Prostate gland (tissue), 2 donors: Measurements from ENCODE around the gene ASGR2.

Experiments
- POLR2A ChIP-seq: fragments of 450-650 bp; IDR thresholded peaks from one replicate; pipeline ENCODE4 v1.6.1; 2016; ENCODE audit warnings: antibody characterized with exemption, mild to moderate bottlenecking
- TF ChIP-seq, protein P1 (sequence below), 4 experiments: fragments of 200-600 bp in 2 of 4; fragments of 450-650 bp in 2 of 4; sonication (generic) in 2 of 4; IDR thresholded peaks; 1 replicate in 3 of 4; 2 replicates in 1 of 4; pipeline ENCODE4 v1.5.1; 2016 to 2019; ENCODE audit warnings: antibody characterized with exemption in 4 of 4, mild to moderate bottlenecking in 2 of 4, moderate library complexity in 2 of 4

DNA sequence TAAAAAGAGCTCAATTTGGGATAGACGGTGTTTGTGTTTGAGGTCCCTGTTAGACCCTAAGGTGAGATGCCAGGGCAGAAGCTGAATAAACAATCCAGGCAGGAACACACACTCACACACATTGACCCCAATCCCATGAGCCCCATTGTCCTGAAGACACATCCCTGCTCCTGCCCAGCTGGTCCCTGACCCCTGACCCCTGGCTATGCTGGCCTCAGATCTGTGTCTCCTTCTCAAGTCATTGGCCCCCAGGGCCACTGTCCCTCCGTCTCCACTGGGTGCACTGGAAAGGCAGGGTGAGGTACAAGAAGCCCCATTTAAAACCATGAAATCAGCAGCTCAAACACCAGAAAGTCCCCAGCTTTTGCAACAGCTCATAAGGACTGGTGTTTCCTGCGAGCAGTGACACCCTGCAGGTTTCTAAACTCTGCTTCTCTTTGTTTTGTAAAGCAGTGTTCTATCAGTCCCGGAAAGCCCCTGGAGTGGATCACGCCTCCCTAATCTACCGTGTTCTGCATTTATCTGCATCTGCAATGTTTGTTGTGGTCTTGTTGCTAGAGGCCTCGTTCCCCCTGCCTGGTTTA lies 18.0 kb upstream of the ASGR2 start:
- TF ChIP-seq, protein P1, sequence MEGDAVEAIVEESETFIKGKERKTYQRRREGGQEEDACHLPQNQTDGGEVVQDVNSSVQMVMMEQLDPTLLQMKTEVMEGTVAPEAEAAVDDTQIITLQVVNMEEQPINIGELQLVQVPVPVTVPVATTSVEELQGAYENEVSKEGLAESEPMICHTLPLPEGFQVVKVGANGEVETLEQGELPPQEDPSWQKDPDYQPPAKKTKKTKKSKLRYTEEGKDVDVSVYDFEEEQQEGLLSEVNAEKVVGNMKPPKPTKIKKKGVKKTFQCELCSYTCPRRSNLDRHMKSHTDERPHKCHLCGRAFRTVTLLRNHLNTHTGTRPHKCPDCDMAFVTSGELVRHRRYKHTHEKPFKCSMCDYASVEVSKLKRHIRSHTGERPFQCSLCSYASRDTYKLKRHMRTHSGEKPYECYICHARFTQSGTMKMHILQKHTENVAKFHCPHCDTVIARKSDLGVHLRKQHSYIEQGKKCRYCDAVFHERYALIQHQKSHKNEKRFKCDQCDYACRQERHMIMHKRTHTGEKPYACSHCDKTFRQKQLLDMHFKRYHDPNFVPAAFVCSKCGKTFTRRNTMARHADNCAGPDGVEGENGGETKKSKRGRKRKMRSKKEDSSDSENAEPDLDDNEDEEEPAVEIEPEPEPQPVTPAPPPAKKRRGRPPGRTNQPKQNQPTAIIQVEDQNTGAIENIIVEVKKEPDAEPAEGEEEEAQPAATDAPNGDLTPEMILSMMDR (IDR thresholded peaks at IDR 0.05): no peak
- TF ChIP-seq POLR2A: no peak
